Hepatocyte (in vitro differentiated cells): ENCODE results near the gene FUS. TPM values are rescaled to one million over a fixed set of nuclear protein-coding genes. Genes with fewer than 3 reads are reported as not detected.

Experiments used
- DNase-seq: peaks from one replicate; pipeline ENCODE4 v3.0.0-alpha.2; 2016; ENCODE audit warnings: low spot score
- H2AFZ ChIP-seq: fragments of 200-600 bp; sonication (generic); 2 replicates; pipeline ENCODE4 v1.6.0; 2016; ENCODE audit warnings: antibody characterized with exemption, mild to moderate bottlenecking
- H3K27ac ChIP-seq: fragments of 200-600 bp; sonication (generic); 2 replicates; pipeline ENCODE4 v1.5.1; 2016; ENCODE audit warnings: mild to moderate bottlenecking
- H3K27me3 ChIP-seq: fragments of 200-600 bp; sonication (generic); 2 replicates; pipeline ENCODE4 v1.6.1; 2016
- H3K36me3 ChIP-seq: fragments of 200-600 bp; sonication (generic); replicated peaks from 2 replicates; pipeline ENCODE4 v1.5.1; 2016; ENCODE audit warnings: low read depth; ENCODE audit not compliant: insufficient read depth
- H3K4me1 ChIP-seq: fragments of 200-600 bp; sonication (generic); 2 replicates; pipeline ENCODE4 v1.5.1; 2016; ENCODE audit warnings: mild to moderate bottlenecking, moderate library complexity; ENCODE audit not compliant: insufficient read depth
- H3K4me2 ChIP-seq: fragments of 200-600 bp; sonication (generic); 2 replicates; pipeline ENCODE4 v1.6.0; 2016
- H3K4me3 ChIP-seq: fragments of 200-600 bp; sonication (generic); 2 replicates; pipeline ENCODE4 v1.5.1; 2016; ENCODE audit warnings: mild to moderate bottlenecking
- H3K79me2 ChIP-seq: fragments of 200-600 bp; sonication (generic); 2 replicates; pipeline ENCODE4 v1.6.0; 2017; ENCODE audit warnings: mild to moderate bottlenecking
- H3K9me2 ChIP-seq: fragments of 200-600 bp; sonication (generic); replicated peaks from 2 replicates; pipeline ENCODE4 v1.6.0; 2017; ENCODE audit warnings: mild to moderate bottlenecking; ENCODE audit not compliant: insufficient read depth
- H3K9me3 ChIP-seq: fragments of 200-600 bp; sonication (generic); 2 replicates; pipeline ENCODE4 v1.5.1; 2016; ENCODE audit warnings: low read depth, mild to moderate bottlenecking
- H4K20me1 ChIP-seq: fragments of 200-600 bp; sonication (generic); 2 replicates; pipeline ENCODE4 v1.6.0; 2016; ENCODE audit warnings: mild to moderate bottlenecking; ENCODE audit not compliant: insufficient read depth, poor library complexity, severe bottlenecking
- CTCF ChIP-seq: fragments of 200-600 bp; sonication (generic); IDR thresholded peaks from 2 replicates; pipeline ENCODE4 v1.5.1; 2016; ENCODE audit warnings: antibody characterized with exemption, mild to moderate bottlenecking; ENCODE audit not compliant: poor library complexity
- EZH2 ChIP-seq: fragments of 200-600 bp; sonication (generic); IDR thresholded peaks from 2 replicates; pipeline ENCODE4 v1.6.1; 2016; ENCODE audit warnings: antibody characterized with exemption, mild to moderate bottlenecking, borderline replicate concordance
- EZH2phosphoT487 ChIP-seq: fragments of 200-600 bp; sonication (generic); IDR thresholded peaks from one replicate; pipeline ENCODE4 v1.6.1; 2018; ENCODE audit warnings: antibody characterized with exemption, mild to moderate bottlenecking, low read depth, moderate library complexity; ENCODE audit not compliant: unreplicated experiment, severe bottlenecking
- WGBS: methylation state at CpG from one replicate; pipeline ENCODE4 v1.1.6; 2016; ENCODE audit warnings: low lambda C conversion rate; ENCODE audit errors: missing lambda C conversion rate; 5-methylcytosine and 5-hydroxymethylcytosine counted together
- polyA plus RNA-seq: library from polyadenylated mRNA; unstranded; fragments of >200 nt; fragmentation: Nextera tagmentation; extraction: Ambion mirVana; gene quantifications from 2 replicates; pipeline ENCODE4 v1.2.1, GENCODE V29; 2016
- total RNA-seq: library from RNA; depleted of rRNA; stranded (reverse); fragments of >200 nt; gene quantifications from 2 replicates; pipeline ENCODE4 v1.2.3, GENCODE V29; 2014

Gene FUS
- total and polyA plus RNA-seq, 2 experiments from 2014 or later: 47.4 to 327 TPM

- Histone ChIP-seq H3K9me2 (no peaks in the 10 kb centered on the region), H3K79me2 (peaks cover 38% of the 10 kb centered on the region), H3K27ac (no peak overlapping the region), H4K20me1 (peaks cover 82% of the 10 kb centered on the region), H2AFZ (no peak overlapping the region), H3K36me3 (peaks cover 8% of the 10 kb centered on the region), H3K4me2 (no peak overlapping the region), H3K4me3 (no peak overlapping the region), H3K4me1 (no peaks in the 10 kb centered on the region), H3K27me3 (no peaks in the 10 kb centered on the region), H3K9me3 (no peaks in the 10 kb centered on the region)
- DNase-seq: no peak
- 90% methylated on average over 5 of the region's 5 CpGs for WGBS
- no peak for TF ChIP-seq EZH2phosphoT487
- no peak for TF ChIP-seq CTCF
- TF ChIP-seq EZH2: no peak
Measured at GRCh38 chr16:31191697-31192428, 11.9 kb downstream of the FUS start.

- Histone ChIP-seq H3K36me3 (peaks cover 8% of the 10 kb centered on the region), H3K9me2 (no peaks in the 10 kb centered on the region), H2AFZ (no peak overlapping the region), H3K79me2 (peaks cover 27% of the 10 kb centered on the region), H3K27ac (no peak overlapping the region), H3K27me3 (no peaks in the 10 kb centered on the region), H4K20me1 (peaks cover 77% of the 10 kb centered on the region), H3K4me1 (no peaks in the 10 kb centered on the region), H3K9me3 (no peaks in the 10 kb centered on the region), H3K4me3 (no peak overlapping the region), H3K4me2 (no peak overlapping the region)
- TF ChIP-seq EZH2 (no peak), CTCF (no peak), EZH2phosphoT487 (no peak)
- WGBS: 95% methylated on average over 16 of the region's 16 CpGs
- no peak for DNase-seq
Measured at GRCh38 chr16:31192856-31193642, 13.1 kb downstream of the FUS start.

- no peak for DNase-seq
- no peak for TF ChIP-seq EZH2
- no peak for TF ChIP-seq EZH2phosphoT487
- TF ChIP-seq CTCF: no peak
- Histone ChIP-seq H3K4me2 (no peak overlapping the region), H3K27me3 (no peaks in the 10 kb centered on the region), H3K4me3 (no peak overlapping the region), H3K9me3 (no peaks in the 10 kb centered on the region), H3K79me2 (peaks cover 20% of the 10 kb centered on the region), H3K27ac (no peak overlapping the region), H2AFZ (no peak overlapping the region), H4K20me1 (peaks cover 75% of the 10 kb centered on the region), H3K9me2 (no peaks in the 10 kb centered on the region), H3K4me1 (no peaks in the 10 kb centered on the region), H3K36me3 (peaks cover 8% of the 10 kb centered on the region)
- WGBS: 100% methylated on average over 2 of the region's 2 CpGs
Measured at GRCh38 chr16:31193874-31194273, 13.9 kb downstream of the FUS start.
